ENCODE data around the gene SPACA4. TPM values are rescaled to one million over a fixed set of nuclear protein-coding genes. Genes with fewer than 3 reads are reported as not detected.

SPACA4 gene
- polyA plus RNA-seq, 2 of the 4 experiments (the other 2 are of a cell fraction) = 0.08 to 0.12 TPM

DNA sequence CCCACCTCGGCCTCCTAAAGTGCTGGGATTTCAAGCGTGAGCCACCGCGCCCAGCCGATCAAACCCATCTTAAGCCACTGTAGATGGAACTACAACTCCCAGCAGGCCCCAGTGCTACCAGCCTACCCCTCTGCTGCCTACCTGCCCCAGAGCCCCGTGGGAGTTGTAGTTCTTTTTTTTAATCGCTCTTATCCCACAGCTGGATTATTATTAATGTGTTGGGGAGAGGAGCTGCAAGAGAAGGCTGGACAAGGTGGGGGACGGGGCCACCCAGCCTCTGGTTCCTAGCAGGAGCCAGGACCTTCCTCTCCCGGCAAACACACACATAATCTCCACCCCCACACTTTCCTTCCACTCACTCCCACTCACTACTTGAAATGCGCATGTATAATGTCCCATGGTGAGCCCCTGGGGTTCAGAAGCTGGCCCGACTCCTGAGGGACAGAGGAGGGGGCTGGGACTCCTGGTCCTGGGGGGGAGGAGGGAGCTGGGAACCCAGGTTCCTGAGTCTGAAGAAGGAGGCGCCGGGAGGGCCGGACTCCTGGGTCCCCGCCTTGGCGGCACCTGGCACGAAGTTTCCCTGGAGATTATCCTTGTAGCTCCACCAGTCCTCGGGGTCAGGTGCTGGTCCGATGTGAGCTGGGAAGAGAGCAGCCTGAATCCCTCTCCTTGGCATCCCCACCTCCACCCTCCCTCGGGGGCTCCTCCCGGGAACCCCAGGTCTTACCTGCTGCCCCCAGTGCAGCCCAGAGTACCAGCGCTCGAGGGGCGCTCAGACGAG lies 38.5 kb downstream of the SPACA4 start:
- Histone ChIP-seq H3K4me3 (peak overlapping the region; percentile 54), H3K27ac (peak overlapping the region; percentile 87 to 88), H3K4me1 (peaks cover 18% of the 10 kb centered on the region; the same call in 2 of the 3 replicates), H3K4me2 (peak overlapping the region; percentile 94), H3K9me3 (no peaks in the 10 kb centered on the region)
- 4% methylated on average over 18 of the region's 25 CpGs for WGBS (ENCODE audit: missing lambda C conversion rate)
- peak; percentile 86 to 88 for DNase-seq (ENCODE audit: low read depth in 1 of 2, low spot score in 1 of 2)
- TF ChIP-seq TP53 (CRISPR knock-in tag; IDR thresholded peaks at IDR 0.05) = no peak
- TF ChIP-seq HOXB5 (CRISPR knock-in tag; IDR thresholded peaks at IDR 0.05) = no peak; the same call in 1 of the 2 replicates
- peak in 1 of 2 experiments; percentile 25; a peak in 1 of 5 replicates for TF ChIP-seq JUN (IDR thresholded peaks at IDR 0.05)
- 0 out of 2 replicates have a peak, but pooled peaks have one; percentile 54 for TF ChIP-seq FOXS1 (CRISPR knock-in tag; IDR thresholded peaks at IDR 0.05)
- TF ChIP-seq ZC3H11A (IDR thresholded peaks at IDR 0.05) = no peak
- no peak for TF ChIP-seq ELK1 (IDR thresholded peaks at IDR 0.05; ENCODE audit: low read depth, low read length)
- no peak for TF ChIP-seq TFCP2L1 (CRISPR knock-in tag; IDR thresholded peaks at IDR 0.05)
- TF ChIP-seq PBX3 (IDR thresholded peaks at IDR 0.05) = 0 out of 2 replicates have a peak, but pooled peaks have one; percentile 44
- ATAC-seq = peak; percentile 65 to 83
- POLR2A ChIA-PET = interaction anchor here (0.5 to 3.1 kb wide), 9 partner anchors 10 to 316 kb away, joined by 3 to 15 read pairs (median 5); partner anchors contain the start of genes PPP1R15A, RPL18 and SPHK2
- no peak for FAIRE-seq
- CTCF ChIA-PET = interaction anchor here (0.5 to 3.5 kb wide), 45 partner anchors 9 to 349 kb away, joined by 3 to 39 read pairs (median 5); partner anchors contain the start of genes FUT1, HSD17B14, IZUMO1 and KDELR1

DNA sequence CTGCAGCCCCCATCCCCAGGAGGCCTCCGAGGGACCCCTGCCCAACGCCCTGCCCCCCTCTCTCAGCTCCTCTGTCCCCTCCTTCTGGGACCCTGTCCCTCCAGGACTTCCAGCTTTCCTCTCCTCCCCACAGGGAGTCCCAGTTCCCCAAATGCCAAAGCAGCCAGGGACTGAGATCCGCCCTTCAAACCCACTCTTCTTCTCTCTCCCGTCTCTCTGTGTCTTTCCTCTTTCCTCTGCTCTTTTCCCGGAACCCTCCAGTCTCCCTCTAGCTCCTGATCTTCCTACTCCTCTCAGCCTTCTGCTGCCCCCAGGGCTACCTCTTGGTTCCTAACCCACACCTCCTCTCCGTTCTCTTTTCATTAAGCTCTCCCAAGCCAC lies 39.1 kb downstream of the SPACA4 start:
- WGBS (ENCODE audit: missing lambda C conversion rate) = 2% methylated on average over 6 of the region's 6 CpGs
- ATAC-seq = peak; percentile 45 to 51
- FAIRE-seq = no peak
- Histone ChIP-seq H3K9me3 (no peaks in the 10 kb centered on the region), H3K4me3 (peak overlapping the region; percentile 54), H3K4me1 (peaks cover 18% of the 10 kb centered on the region; the same call in 2 of the 3 replicates), H3K4me2 (peak overlapping the region; percentile 94), H3K27ac (peak overlapping the region; percentile 87 to 88)
- TF ChIP-seq MYC (IDR thresholded peaks at IDR 0.05; ENCODE audit: borderline replicate concordance, low read length) (no peak), RCOR1 (IDR thresholded peaks at IDR 0.05; ENCODE audit: low read depth, low read length) (no peak)
- no peak for DNase-seq (ENCODE audit: low read depth in 1 of 2, low spot score in 1 of 2)
- CTCF ChIA-PET = interaction anchor here (0.5 to 3.5 kb wide), 59 partner anchors 9 to 348 kb away, joined by 3 to 39 read pairs (median 4); partner anchors contain the start of genes FUT1, FUT2, HSD17B14 and IZUMO1
- POLR2A ChIA-PET = interaction anchor here (1.0 to 3.1 kb wide), 10 partner anchors 11 to 316 kb away, joined by 3 to 15 read pairs (median 4); partner anchors contain the start of genes PPP1R15A, RPL18 and SPHK2

DNA sequence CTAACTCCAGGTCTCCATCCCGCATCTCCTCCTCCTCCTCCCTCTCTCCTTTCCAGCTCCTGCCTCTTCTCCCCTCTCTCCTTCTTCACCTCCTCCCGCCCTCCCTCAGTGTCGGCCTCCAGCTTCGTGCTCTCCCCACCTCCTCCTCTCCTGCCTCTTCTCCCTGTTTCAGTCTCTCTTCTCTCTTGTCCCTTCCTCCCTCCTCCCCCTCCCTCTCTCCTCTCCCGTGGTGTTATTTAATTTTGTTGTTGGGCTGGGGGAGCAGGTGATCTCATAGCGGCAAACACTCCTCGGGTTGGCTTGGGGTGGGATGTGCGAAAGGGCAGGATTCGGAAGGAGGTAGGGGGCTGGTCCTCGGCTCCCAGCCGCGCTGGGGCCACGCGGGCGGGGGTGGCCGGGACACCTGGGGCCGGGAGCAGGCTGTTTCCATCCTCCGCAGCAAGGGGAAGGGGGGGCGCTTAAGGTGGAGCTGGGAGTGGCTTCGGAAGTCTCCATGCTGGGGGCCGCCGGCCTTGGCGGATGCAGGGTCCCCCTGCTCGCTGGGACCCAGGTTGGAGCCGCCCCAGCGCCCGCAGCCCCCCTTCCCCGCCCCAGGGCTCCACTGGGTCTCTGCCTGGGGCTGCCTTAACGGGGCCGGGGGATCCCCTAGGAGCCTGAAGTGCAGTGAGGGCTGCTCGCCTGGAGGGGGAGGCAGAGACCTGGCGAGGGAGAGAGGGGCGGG lies 39.6 kb downstream of the SPACA4 start, which contains the start of gene CA11:
TSS of gene CA11 (minus strand) at position 187 of the 721 bp plus-strand sequence. CDS start 555 bp downstream, outside the sequence.
- FAIRE-seq = no peak
- Histone ChIP-seq H3K9me3 (no peaks in the 10 kb centered on the region), H3K4me1 (peaks cover 18% of the 10 kb centered on the region; the same call in 2 of the 3 replicates), H3K4me2 (peak within 1 kb of the TSS; percentile 94), H3K27ac (peak within 1 kb of the TSS; percentile 87 to 88), H3K4me3 (peak within 1 kb of the TSS; percentile 54)
- CTCF ChIA-PET = interaction anchor here (0.5 to 3.5 kb wide), 58 partner anchors 8 to 348 kb away, joined by 3 to 39 read pairs (median 4); partner anchors contain the start of genes FUT1, FUT2, HSD17B14 and IZUMO1
- WGBS (ENCODE audit: missing lambda C conversion rate) = 5% methylated on average over 8 of the region's 33 CpGs
- POLR2A ChIA-PET = interaction anchor here (1.0 to 3.1 kb wide), 9 partner anchors 12 to 315 kb away, joined by 3 to 15 read pairs (median 4); partner anchors contain the start of genes PPP1R15A, RPL18 and SPHK2
- peak; percentile 91 to 97 for DNase-seq (ENCODE audit: low read depth in 1 of 2, low spot score in 1 of 2)
- peak; percentile 85 to 90 for ATAC-seq
- peak; percentile 97 to 98 for TF ChIP-seq RAD21 (conservative IDR thresholded peaks at IDR 0.05 in 1 of 2, IDR thresholded peaks at IDR 0.05 in 1 of 2)
- TF ChIP-seq CHD2 (IDR thresholded peaks at IDR 0.05; ENCODE audit: low read length, partially characterized antibody) = peak; percentile 34
- 0 out of 2 replicates have a peak, but pooled peaks have one; percentile 24 for TF ChIP-seq KDM1A (IDR thresholded peaks at IDR 0.05; ENCODE audit: low read depth)
- TF ChIP-seq CHD4 (IDR thresholded peaks at IDR 0.05; ENCODE audit: borderline replicate concordance) = no peak
- no peak for TF ChIP-seq POLR2AphosphoS2 (conservative IDR thresholded peaks at IDR 0.05; ENCODE audit: low read length)
- no peak for TF ChIP-seq ZC3H11A (IDR thresholded peaks at IDR 0.05)
- TF ChIP-seq CBX2 (IDR thresholded peaks at IDR 0.05; ENCODE audit: borderline replicate concordance, low read depth) = no peak
- TF ChIP-seq BHLHE40 (IDR thresholded peaks at IDR 0.05; ENCODE audit: low read depth, low read length) = no peak
- TF ChIP-seq, protein P1, sequence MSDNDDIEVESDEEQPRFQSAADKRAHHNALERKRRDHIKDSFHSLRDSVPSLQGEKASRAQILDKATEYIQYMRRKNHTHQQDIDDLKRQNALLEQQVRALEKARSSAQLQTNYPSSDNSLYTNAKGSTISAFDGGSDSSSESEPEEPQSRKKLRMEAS (IDR thresholded peaks at IDR 0.05) = peak; percentile 93
- TF ChIP-seq POLR2A (IDR thresholded peaks at IDR 0.05; ENCODE audit: low read length) = no peak; the same call in 1 of the 2 replicates
- no peak for TF ChIP-seq HOXA7 (CRISPR knock-in tag; IDR thresholded peaks at IDR 0.05)
- TF ChIP-seq SREBF2 (IDR thresholded peaks at IDR 0.05) = no peak
- TF ChIP-seq, protein P2, sequence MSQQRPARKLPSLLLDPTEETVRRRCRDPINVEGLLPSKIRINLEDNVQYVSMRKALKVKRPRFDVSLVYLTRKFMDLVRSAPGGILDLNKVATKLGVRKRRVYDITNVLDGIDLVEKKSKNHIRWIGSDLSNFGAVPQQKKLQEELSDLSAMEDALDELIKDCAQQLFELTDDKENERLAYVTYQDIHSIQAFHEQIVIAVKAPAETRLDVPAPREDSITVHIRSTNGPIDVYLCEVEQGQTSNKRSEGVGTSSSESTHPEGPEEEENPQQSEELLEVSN (IDR thresholded peaks at IDR 0.05; ENCODE audit: borderline replicate concordance, low read depth) = peak; percentile 87
- TF ChIP-seq MAZ (IDR thresholded peaks at IDR 0.05; ENCODE audit: borderline replicate concordance, low read depth, low read length) = peak; percentile 72; the same call in 1 of the 2 replicates
- TF ChIP-seq ZSCAN20 (CRISPR knock-in tag; IDR thresholded peaks at IDR 0.05) = no peak
- TF ChIP-seq HOXB13 (CRISPR knock-in tag; IDR thresholded peaks at IDR 0.05; ENCODE audit: low read depth) = peak; percentile 48
- TF ChIP-seq PHF8 (IDR thresholded peaks at IDR 0.05; ENCODE audit: borderline replicate concordance, low read depth) = 0 out of 2 replicates have a peak, but pooled peaks have one; percentile 18

All from A549 (cell line).